GM21423 (cell line): Measurements from ENCODE around the gene FAM210A.
"Not testable (repeated sequence)": the region's sequence is repeated elsewhere in the genome, so short reads cannot be mapped to it uniquely, and the experiment has no call there.

Experiments used
- ATAC-seq: cut with Tn5 transposase; IDR thresholded peaks from one replicate; pipeline ENCODE4 v1.9.1; 2021; ENCODE audit warnings: mild to moderate bottlenecking, moderate library complexity; ENCODE audit not compliant: unreplicated experiment

FAM210A gene

GRCh38 chr18:13710414-13710831 lies 15.9 kb downstream of the FAM210A start:
- ATAC-seq: no peak

- ATAC-seq: no peak
Measured at GRCh38 chr18:13703899-13704298, 22.5 kb downstream of the FAM210A start.

GRCh38 chr18:13700153-13700552 lies 26.2 kb downstream of the FAM210A start:
- ATAC-seq: no peak

- ATAC-seq: no peak
Measured at GRCh38 chr18:13696961-13697360, 29.4 kb downstream of the FAM210A start.

GRCh38 chr18:13695337-13695736 lies 31.0 kb downstream of the FAM210A start:
- ATAC-seq: not testable (repeated sequence)

- not testable (repeated sequence) for ATAC-seq
Measured at GRCh38 chr18:13690060-13690459, 36.3 kb downstream of the FAM210A start.

GRCh38 chr18:13688191-13689136 lies 37.9 kb downstream of the FAM210A start:
- ATAC-seq: no peak

- ATAC-seq: no peak
Measured at GRCh38 chr18:13684546-13684945, 41.8 kb downstream of the FAM210A start.

- ATAC-seq: no peak
Measured at GRCh38 chr18:13681701-13682100, 44.7 kb downstream of the FAM210A start.

GRCh38 chr18:13680612-13681011 lies 45.7 kb downstream of the FAM210A start:
- no peak for ATAC-seq

GRCh38 chr18:13677350-13677749 lies 49.0 kb downstream of the FAM210A start:
- not testable (repeated sequence) for ATAC-seq

GRCh38 chr18:13676471-13676870 lies 49.9 kb downstream of the FAM210A start:
- ATAC-seq: no peak

- no peak for ATAC-seq
Measured at GRCh38 chr18:13672657-13673056, 53.7 kb downstream of the FAM210A start.

- no peak for ATAC-seq
Measured at GRCh38 chr18:13661779-13662256, 64.5 kb downstream of the FAM210A start.

GRCh38 chr18:13661051-13661778 lies 65.1 kb downstream of the FAM210A start:
- no peak for ATAC-seq

GRCh38 chr18:13660510-13660909 lies 65.8 kb downstream of the FAM210A start:
- ATAC-seq: no peak

GRCh38 chr18:13658436-13659204 lies 67.7 kb downstream of the FAM210A start:
- ATAC-seq: no peak

- no peak for ATAC-seq
Measured at GRCh38 chr18:13657974-13658373, 68.4 kb downstream of the FAM210A start.

- no peak for ATAC-seq
Measured at GRCh38 chr18:13653746-13654433, 72.5 kb downstream of the FAM210A start.
